ENCODE results near the gene TOR1A.
A peak's percentile ranks its signal among the peaks of the same experiment; 100 is the strongest.

TOR1A gene

GRCh38 chr9:129835128-129835859, 11.4 kb upstream of the TOR1A start, which contains the start of the genes C9orf78 and USP20:
Gene C9orf78, minus strand, starts transcription at chr9:129835275. Its CDS starts 54 bp downstream, at chr9:129835221.
Gene USP20, plus strand, starts transcription at chr9:129835458. Its CDS starts 17,098 bp downstream, at chr9:129852556.
- Histone ChIP-seq H3K27me3 (ENCODE audit: control insufficient read depth, insufficient read depth, low read length) (no peaks in the 10 kb centered on the region), H3K9me3 (ENCODE audit: control insufficient read depth, insufficient read depth, low read length) (no peaks in the 10 kb centered on the region), H3K4me1 (ENCODE audit: control insufficient read depth, insufficient read depth, low read length) (peaks cover 7% of the 10 kb centered on the region; the same call in 1 of the 2 replicates), H3K36me3 (ENCODE audit: control insufficient read depth, insufficient read depth, low read length) (peaks cover 4% of the 10 kb centered on the region; the same call in 1 of the 2 replicates), H3K4me3 (ENCODE audit: low read length) (peak within 1 kb of the TSS; percentile 80), H3K27ac (ENCODE audit: low read length) (no peak within 1 kb of the TSS)
- no CpG with 5 or more reads among the region's 81 CpGs for WGBS (ENCODE audit: insufficient coverage, insufficient read length)
- peak; percentile 83 for DNase-seq (ENCODE audit: low read depth, low spot score)

- H3K27ac ChIP-seq (ENCODE audit: low read length), result no peak overlapping the region
- H3K27me3 ChIP-seq (ENCODE audit: control insufficient read depth, insufficient read depth, low read length), result no peaks in the 10 kb centered on the region
- H3K4me1 ChIP-seq (ENCODE audit: control insufficient read depth, insufficient read depth, low read length), result 0 out of 2 replicates have a peak, but pooled peaks cover 3% of the 10 kb centered on the region
- no CpG with 5 or more reads among the region's 32 CpGs for WGBS (ENCODE audit: insufficient coverage, insufficient read length)
- peaks cover 4% of the 10 kb centered on the region; the same call in 1 of the 2 replicates for H3K36me3 ChIP-seq (ENCODE audit: control insufficient read depth, insufficient read depth, low read length)
- H3K9me3 ChIP-seq (ENCODE audit: control insufficient read depth, insufficient read depth, low read length), result no peaks in the 10 kb centered on the region
- peak overlapping the region; percentile 80 for H3K4me3 ChIP-seq (ENCODE audit: low read length)
- DNase-seq (ENCODE audit: low read depth, low spot score), result no peak
Observed at GRCh38 chr9:129834489-129835127, 10.7 kb upstream of the TOR1A start.

GRCh38 chr9:129832982-129833381, 9.0 kb upstream of the TOR1A start:
- Histone ChIP-seq H3K36me3 (ENCODE audit: control insufficient read depth, insufficient read depth, low read length) (peaks cover 16% of the 10 kb centered on the region; the same call in 1 of the 2 replicates), H3K9me3 (ENCODE audit: control insufficient read depth, insufficient read depth, low read length) (no peaks in the 10 kb centered on the region), H3K4me1 (ENCODE audit: control insufficient read depth, insufficient read depth, low read length) (0 out of 2 replicates have a peak, but pooled peaks cover 3% of the 10 kb centered on the region), H3K27ac (ENCODE audit: low read length) (no peak overlapping the region), H3K4me3 (ENCODE audit: low read length) (no peak overlapping the region), H3K27me3 (ENCODE audit: control insufficient read depth, insufficient read depth, low read length) (no peaks in the 10 kb centered on the region)
- WGBS (ENCODE audit: insufficient coverage, insufficient read length), result no CpG with 5 or more reads among the region's 1 CpG
- no peak for DNase-seq (ENCODE audit: low read depth, low spot score)

GRCh38 chr9:129828969-129829368, 5.0 kb upstream of the TOR1A start:
- Histone ChIP-seq H3K9me3 (ENCODE audit: control insufficient read depth, insufficient read depth, low read length) (no peaks in the 10 kb centered on the region), H3K4me3 (ENCODE audit: low read length) (no peak overlapping the region), H3K27ac (ENCODE audit: low read length) (no peak overlapping the region), H3K36me3 (ENCODE audit: control insufficient read depth, insufficient read depth, low read length) (peaks cover 16% of the 10 kb centered on the region; the same call in 1 of the 2 replicates), H3K4me1 (ENCODE audit: control insufficient read depth, insufficient read depth, low read length) (no peaks in the 10 kb centered on the region), H3K27me3 (ENCODE audit: control insufficient read depth, insufficient read depth, low read length) (no peaks in the 10 kb centered on the region)
- DNase-seq (ENCODE audit: low read depth, low spot score), result no peak
- no CpG with 5 or more reads among the region's 10 CpGs for WGBS (ENCODE audit: insufficient coverage, insufficient read length)

DNA sequence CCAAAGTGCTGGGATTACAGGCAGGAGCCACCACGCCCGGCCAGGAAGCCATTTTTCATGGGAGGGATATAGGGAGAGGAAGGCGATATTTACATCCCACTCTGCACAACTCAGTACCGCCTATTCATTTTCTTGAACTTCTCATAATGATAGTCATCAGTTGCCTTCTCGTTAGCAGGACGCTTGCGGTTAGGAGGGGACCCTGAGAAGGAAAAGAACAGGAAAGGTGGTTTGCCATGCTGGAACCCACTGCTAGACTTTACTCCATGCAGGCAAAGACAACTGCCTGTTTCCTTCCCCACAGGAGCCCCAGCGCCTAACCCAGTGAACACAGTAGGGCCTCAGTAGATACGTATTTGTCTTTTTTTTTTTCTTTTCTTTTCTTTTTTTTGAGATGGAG, 4.1 kb upstream of the TOR1A start:
- DNase-seq (ENCODE audit: low read depth, low spot score), result no peak
- Histone ChIP-seq H3K27me3 (ENCODE audit: control insufficient read depth, insufficient read depth, low read length) (no peaks in the 10 kb centered on the region), H3K36me3 (ENCODE audit: control insufficient read depth, insufficient read depth, low read length) (peaks cover 16% of the 10 kb centered on the region; the same call in 1 of the 2 replicates), H3K27ac (ENCODE audit: low read length) (no peak overlapping the region), H3K9me3 (ENCODE audit: control insufficient read depth, insufficient read depth, low read length) (no peaks in the 10 kb centered on the region), H3K4me1 (ENCODE audit: control insufficient read depth, insufficient read depth, low read length) (no peaks in the 10 kb centered on the region), H3K4me3 (ENCODE audit: low read length) (no peak overlapping the region)
- no CpG with 5 or more reads among the region's 9 CpGs for WGBS (ENCODE audit: insufficient coverage, insufficient read length)

DNA sequence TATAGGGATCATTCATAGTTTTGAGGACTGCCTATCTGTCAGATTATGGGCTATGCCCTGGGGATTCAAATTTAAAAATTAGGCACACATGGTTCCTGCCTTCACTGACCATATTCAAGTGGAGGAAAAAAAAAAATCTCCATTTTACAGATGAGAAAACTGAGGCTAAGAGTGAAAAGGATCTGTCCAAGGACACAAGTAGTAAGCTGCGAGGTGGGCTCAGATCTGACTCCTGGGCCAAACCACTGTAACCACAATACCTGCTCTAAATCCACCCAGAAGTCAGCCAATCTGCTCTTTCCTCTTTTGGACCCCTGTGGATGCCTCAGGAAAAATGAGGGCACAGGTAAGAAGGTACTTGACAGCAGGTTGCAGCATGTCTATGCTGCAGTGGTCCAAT, 2.8 kb upstream of the TOR1A start:
- no peak for DNase-seq (ENCODE audit: low read depth, low spot score)
- Histone ChIP-seq H3K4me3 (ENCODE audit: low read length) (no peak overlapping the region), H3K4me1 (ENCODE audit: control insufficient read depth, insufficient read depth, low read length) (no peaks in the 10 kb centered on the region), H3K27ac (ENCODE audit: low read length) (no peak overlapping the region), H3K27me3 (ENCODE audit: control insufficient read depth, insufficient read depth, low read length) (no peaks in the 10 kb centered on the region), H3K36me3 (ENCODE audit: control insufficient read depth, insufficient read depth, low read length) (peaks cover 16% of the 10 kb centered on the region), H3K9me3 (ENCODE audit: control insufficient read depth, insufficient read depth, low read length) (no peaks in the 10 kb centered on the region)
- no CpG with 5 or more reads among the region's 1 CpG for WGBS (ENCODE audit: insufficient coverage, insufficient read length)

DNA sequence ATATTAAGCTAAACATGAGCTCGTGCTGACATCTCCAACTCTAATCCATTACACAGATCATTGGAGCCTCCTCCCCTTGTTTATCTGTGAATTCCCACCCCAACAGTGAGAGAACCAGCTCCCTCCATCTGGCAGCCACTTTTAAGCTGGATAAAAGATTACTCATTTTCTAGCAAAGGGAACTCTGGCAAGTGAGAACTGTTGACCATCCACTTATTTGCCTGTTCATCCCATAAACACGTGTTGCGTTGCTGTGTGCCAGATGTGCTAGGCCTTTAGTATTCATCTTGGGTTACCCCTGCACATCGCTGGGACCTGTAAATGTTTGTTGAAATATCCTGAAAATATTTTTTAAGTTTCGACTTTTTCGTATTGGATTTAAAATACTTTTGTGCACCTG, 2.4 kb upstream of the TOR1A start:
- no peak overlapping the region for H3K27ac ChIP-seq (ENCODE audit: low read length)
- H3K4me1 ChIP-seq (ENCODE audit: control insufficient read depth, insufficient read depth, low read length), result no peaks in the 10 kb centered on the region
- peaks cover 17% of the 10 kb centered on the region for H3K36me3 ChIP-seq (ENCODE audit: control insufficient read depth, insufficient read depth, low read length)
- no peak for DNase-seq (ENCODE audit: low read depth, low spot score)
- no peaks in the 10 kb centered on the region for H3K9me3 ChIP-seq (ENCODE audit: control insufficient read depth, insufficient read depth, low read length)
- no peaks in the 10 kb centered on the region for H3K27me3 ChIP-seq (ENCODE audit: control insufficient read depth, insufficient read depth, low read length)
- no CpG with 5 or more reads among the region's 6 CpGs for WGBS (ENCODE audit: insufficient coverage, insufficient read length)
- H3K4me3 ChIP-seq (ENCODE audit: low read length), result no peak overlapping the region

DNA sequence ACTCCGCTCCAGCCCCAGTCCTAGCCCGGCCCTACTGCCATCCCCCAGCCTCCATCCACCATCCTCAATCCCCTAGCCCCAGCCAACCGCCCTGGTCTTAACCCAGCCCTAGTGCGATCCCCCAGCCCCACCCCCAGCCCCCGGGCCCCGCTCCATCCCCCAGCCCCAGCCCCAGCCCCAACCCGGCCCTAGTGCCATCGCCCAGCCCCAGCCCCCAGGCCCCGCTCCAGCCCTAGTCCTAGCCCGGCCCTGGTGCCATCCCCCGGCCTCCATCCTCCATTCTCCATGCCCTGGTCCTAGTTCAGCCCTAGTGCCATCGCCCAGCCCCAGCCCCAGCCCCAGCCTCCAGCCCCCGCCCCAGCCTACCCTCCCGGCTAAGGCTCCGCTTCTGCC, 398 bp downstream of the TOR1A start:
- no peak overlapping the region for H3K27ac ChIP-seq (ENCODE audit: low read length)
- no peaks in the 10 kb centered on the region for H3K27me3 ChIP-seq (ENCODE audit: control insufficient read depth, insufficient read depth, low read length)
- H3K9me3 ChIP-seq (ENCODE audit: control insufficient read depth, insufficient read depth, low read length), result no peaks in the 10 kb centered on the region
- WGBS (ENCODE audit: insufficient coverage, insufficient read length), result no CpG with 5 or more reads among the region's 15 CpGs
- H3K4me1 ChIP-seq (ENCODE audit: control insufficient read depth, insufficient read depth, low read length), result no peaks in the 10 kb centered on the region
- DNase-seq (ENCODE audit: low read depth, low spot score), result no peak
- H3K4me3 ChIP-seq (ENCODE audit: low read length), result peak overlapping the region; percentile 73
- peaks cover 12% of the 10 kb centered on the region for H3K36me3 ChIP-seq (ENCODE audit: control insufficient read depth, insufficient read depth, low read length)

GRCh38 chr9:129822898-129823541, 916 bp downstream of the TOR1A start:
- no peaks in the 10 kb centered on the region for H3K9me3 ChIP-seq (ENCODE audit: control insufficient read depth, insufficient read depth, low read length)
- H3K27ac ChIP-seq (ENCODE audit: low read length), result no peak overlapping the region
- peak overlapping the region; percentile 73; the same call in 1 of the 2 replicates for H3K4me3 ChIP-seq (ENCODE audit: low read length)
- WGBS (ENCODE audit: insufficient coverage, insufficient read length), result no CpG with 5 or more reads among the region's 26 CpGs
- H3K36me3 ChIP-seq (ENCODE audit: control insufficient read depth, insufficient read depth, low read length), result peaks cover 14% of the 10 kb centered on the region
- no peaks in the 10 kb centered on the region for H3K27me3 ChIP-seq (ENCODE audit: control insufficient read depth, insufficient read depth, low read length)
- DNase-seq (ENCODE audit: low read depth, low spot score), result no peak
- no peaks in the 10 kb centered on the region for H3K4me1 ChIP-seq (ENCODE audit: control insufficient read depth, insufficient read depth, low read length)
